IPS-NIHi7 (cell line): ENCODE data around the gene TEX29.

Source experiments
- DNase-seq: peaks from one replicate; pipeline ENCODE4 v3.0.0; 2012; ENCODE audit warnings: mixed read lengths; ENCODE audit errors: extremely low spot score

TEX29 gene

DNA sequence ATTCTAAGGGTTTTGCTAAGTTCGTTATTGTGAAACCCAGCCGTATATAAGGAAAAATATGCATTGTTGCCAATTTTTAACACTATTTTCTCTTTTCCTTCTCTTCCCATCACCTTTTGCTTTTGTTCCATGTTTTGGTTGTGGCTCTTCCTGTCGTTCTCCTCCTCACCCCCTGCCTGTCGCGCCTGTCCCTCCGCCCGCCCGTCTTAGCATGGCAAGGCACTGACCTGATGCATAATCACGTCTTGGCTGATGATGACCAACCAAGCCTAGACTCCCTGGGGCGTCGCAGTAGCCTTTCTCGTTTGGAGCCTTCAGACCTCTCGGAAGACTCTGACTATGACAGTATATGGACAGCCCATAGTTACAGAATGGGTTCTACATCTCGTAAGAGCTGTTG is 28.5 kb upstream of the TEX29 start:
- no peak for DNase-seq

DNA sequence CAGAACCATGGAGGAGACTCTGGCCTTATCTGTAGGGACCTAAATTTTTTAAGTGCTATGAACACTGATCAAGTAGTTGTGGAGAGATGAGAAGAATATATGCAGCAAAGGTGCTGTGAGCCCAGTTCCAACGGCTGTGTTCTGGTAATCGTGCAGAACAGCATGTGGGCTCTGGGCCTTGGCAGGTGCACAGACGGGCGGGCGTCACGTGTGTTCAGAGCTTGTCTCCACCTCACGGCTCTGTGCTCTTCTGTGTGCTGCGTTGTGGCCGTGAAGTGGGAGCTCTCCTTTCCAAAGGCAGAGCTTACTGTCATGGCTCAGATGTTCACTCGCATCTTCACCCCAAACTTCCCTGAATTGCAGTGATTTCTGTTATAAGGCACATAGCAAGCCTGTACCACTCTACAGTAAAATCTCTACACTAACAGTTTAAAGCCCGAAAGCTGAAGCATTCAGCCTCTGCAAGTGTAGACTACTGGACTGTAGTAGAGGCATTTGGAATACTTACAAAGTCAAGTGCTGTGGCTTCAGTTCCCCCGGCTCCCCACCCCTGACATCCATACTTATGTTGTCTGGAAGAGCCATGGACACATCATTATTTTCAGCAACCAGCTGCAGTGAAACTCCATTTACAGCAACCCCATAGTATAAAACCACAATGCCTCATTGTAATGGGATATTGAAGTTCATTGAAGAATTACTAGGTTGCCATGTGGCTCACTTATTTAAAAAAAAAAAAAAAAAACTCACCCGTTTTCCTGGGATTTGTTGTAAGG is 27.5 kb upstream of the TEX29 start:
- DNase-seq = no peak

DNA sequence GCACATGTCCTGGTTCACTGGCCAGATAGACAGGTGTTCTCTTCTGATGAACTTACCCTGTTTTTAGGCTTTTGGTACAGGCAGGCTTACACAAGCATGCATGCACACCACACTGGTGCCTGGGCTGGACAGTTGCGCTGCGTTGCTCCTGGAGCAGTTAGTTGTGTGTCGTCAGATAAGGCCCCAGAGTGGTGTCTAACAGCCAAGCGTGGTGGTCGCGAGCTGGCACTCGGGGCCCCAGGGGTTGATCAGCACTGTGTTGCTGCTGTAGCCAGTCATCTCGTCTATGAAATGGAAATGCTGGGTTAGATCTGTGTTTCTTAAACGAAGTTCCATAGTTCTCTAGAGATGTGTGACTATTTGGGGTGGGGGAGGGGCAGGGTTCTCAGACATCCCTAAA is 24.6 kb upstream of the TEX29 start:
- DNase-seq = no peak

DNA sequence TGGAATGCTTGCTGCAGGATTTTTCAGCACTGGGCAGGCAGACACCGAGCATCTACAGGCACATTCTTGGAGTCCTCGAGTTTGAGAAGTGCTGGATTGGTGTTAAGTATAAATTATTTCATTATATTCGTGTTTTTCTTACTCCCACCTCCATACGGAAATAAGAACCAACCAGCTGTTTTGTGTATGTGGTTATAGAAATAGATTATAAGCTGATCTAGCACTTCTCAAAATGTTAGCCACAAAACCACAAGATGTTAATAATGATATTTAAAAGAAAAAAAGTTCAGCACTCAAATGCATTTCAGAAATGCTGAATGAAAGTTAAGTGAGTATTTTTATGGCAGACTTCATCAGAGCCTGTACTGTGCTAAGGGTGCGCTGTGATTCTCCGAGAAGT is 24.0 kb upstream of the TEX29 start:
- no peak for DNase-seq

DNA sequence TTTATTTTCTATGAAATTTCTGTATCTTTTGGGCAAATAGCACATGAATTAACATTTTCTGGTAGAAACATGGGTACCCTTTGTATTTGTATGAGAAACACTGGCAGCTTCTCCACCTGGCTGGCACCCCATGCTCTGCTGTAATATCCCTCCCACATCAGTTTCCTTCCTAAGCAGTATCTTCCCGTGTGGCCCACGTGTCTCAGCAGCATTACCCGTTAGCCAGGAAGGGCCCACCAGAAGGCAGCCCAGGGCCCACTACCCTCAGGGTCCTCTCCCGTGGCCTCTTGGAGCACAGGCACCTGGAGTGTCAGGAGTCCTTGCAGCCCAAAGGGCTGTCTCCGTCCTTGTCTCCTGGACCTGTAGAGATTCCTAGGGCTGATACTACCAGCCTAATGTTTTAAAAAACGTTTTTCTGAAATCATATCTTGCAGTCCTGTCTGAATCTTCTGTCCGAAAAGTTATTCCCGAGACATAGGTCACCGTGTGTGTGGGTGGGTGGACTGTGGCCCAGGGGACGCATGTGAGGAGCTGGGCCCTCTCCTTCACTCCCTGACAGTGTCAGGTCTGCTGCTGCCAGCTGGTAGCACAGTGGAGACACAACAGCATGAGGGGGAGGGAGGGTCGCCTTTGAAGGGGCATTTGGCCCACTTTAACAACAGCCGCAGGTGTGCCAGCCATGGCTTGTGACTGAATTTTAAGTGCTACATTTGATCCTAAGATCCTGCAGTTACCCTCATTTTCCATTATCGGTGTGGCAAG is 22.0 kb upstream of the TEX29 start:
- no peak for DNase-seq

DNA sequence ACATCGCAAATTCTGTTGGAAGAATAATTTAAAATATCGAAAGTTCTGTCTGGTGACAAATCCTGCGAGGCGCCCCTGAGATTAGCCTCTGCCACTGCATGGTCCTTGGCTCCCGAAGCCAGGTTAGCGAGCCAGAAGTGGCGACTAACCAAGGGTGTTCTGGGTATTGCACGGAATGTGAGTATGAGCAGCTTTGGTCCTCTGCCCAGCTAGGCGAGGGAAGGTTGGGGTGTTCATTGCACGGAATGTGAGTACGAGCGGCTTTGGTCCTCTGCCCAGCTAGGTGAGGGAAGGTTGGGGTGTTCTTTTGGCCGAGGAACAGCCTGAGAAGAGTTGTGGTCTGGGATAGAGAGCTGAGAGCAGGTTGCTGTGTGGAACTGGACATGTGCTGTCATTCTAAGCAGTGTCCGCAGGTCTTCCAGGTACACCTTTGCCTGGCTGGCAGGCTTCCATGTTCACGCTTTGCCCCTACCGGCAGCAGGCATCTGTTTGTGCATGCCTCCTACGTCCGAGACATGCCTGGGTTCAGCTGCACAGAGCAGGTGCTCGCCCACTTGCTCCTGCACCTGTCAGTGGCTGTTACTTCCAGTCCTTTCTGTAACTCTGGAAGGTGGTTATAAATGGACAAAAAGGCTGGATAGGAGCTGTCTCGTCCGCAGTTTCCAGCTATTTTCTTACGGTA is 18.3 kb upstream of the TEX29 start:
- no peak for DNase-seq

DNA sequence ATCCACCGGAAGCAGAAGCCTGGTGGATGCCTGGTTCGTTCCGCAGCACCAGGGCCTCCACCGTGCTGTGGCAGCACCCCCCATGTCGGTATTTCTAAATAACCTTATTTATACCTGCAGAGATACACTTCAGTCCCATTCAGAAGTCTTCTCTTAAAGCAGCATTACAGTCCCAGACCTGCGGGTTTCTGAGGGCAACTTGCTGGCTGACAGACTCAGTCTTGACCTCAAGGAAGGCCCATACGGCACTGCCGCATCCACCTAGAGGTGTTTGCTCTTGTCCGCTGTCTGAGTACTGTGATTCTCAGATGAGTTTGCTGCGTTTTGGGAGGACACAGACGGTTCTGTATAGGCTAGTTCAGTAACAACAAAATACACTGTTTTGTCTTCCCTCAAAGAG is 16.9 kb upstream of the TEX29 start:
- DNase-seq = no peak

DNA sequence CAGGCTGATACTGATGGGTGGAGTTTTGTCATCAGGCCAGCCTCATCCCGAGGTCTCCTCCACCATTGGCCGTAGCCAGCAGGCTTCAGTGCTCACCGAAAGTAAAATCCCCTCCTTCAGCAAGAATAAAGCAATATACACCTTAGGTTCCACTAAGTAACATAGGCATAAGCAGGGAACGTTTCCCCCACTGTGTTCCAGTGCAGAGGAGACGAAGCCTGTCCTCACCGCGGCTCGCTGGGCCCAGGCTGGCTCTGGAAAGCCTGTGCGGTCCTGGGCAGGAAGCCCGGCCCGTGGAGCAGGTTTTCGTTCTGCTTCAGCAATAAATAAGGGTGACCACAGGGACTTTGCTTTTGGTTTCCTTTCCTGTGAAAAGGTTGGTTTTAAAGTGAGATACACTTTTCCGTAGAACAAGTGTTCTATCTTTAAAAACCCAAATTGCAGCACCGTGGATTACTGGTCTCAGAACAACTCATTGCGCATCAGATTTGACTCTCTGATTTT is 16.3 kb upstream of the TEX29 start:
- DNase-seq = no peak

DNA sequence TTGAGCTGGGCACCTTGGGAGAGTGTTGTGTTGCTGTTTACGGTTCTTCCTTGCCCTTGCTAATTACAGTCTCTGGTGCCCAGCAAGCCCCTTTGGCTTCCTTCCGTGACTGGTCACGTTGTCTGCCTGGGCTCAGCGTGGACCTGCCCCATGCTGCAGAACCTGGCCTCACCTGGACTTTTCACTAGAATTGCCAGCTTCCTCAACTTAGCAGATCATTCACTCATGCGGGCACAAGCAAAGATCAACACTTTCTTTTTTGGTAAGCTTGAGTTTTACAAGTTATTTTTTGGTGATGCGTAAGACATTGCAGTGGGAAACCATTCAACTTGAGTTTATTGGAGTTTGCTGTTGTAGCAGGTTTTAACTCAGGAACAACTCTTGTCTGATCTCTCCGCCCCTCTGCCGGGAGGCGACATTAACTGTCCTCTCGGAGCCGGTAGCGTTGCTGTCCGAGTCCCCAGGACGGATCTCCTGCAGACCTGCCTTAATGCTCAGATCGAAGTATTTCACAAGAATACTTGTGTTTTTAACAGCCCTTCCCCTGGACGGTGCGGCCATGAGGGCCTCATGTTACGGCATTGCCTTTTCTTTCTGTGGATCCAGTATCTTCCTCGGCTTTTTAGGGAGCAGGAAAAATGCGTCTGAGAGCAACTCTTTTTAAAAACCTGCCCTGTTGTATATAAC is 15.7 kb upstream of the TEX29 start:
- no peak for DNase-seq

DNA sequence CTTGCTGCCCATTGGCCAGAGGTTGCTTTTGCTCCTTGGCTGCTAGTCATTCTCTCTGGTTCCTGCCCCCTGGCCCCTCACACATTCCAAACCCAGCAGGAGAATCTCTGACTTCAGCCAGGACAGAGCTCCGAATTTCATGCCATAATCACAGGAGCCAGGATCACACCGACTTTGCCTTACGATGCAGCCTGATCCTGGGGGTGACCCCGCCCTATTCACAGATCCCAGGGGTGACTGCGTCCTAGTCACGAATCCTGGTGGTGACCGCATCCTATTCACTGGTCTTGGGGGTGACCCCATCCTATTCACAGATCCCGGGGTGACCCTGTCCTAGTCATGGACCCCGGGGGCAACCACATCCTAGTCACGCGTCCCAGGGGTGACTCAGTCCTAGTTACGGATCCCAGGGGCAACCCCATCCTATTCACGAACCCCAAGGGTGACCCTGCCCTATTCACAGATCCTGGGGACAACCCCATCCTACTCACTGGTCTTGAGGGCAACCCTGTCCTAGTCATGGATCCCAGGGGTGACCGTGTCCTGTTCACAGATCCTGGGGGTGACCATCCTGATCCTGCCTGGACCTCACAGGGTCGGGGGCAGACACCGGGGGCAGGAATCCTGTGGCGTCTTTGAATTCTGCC is 7.4 kb upstream of the TEX29 start:
- no peak for DNase-seq

DNA sequence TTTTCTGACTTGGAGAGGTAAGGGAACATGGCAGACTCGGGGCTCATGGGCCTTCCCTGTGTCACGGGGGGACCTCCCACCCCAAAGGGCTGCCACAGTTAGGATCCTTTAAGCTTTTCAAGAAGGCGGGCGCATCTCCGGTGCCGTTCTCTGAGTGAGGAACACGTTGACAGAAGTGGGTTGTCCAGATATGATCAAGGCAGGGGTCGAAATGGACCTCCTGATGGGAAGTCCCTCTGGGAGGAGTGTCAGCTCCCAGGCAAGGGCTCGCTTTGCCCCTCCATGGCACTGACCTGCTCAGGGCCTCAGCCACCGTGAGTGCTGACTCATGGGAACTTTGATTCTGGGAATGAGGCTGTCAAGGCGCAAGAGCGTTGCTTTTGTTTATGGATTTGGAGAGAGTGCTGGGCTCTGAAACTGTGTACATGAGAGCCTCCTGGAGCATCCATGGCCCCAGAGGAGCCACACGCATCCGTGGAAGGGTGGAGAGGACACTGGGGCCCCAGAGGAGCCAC is 6.5 kb upstream of the TEX29 start:
- DNase-seq = no peak

DNA sequence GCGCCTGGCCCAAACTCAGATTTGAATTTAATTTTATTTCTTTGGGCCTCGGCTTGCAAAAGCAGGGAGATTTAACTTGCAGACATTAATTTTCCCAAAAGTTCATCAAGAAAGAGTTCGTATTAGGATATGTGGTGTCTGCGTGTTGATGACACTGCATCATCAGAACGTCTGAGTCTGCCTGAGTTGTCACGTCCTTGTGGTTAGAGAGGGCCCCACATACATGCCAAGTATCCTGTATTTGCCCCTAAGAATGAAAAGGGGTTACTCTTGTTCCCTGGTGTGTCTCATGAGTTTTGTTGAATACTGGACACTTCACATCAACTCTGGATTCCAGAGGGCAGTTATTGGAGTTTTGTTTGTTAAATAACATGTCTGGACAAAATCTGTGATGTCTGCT is 5.6 kb upstream of the TEX29 start:
- DNase-seq = no peak

DNA sequence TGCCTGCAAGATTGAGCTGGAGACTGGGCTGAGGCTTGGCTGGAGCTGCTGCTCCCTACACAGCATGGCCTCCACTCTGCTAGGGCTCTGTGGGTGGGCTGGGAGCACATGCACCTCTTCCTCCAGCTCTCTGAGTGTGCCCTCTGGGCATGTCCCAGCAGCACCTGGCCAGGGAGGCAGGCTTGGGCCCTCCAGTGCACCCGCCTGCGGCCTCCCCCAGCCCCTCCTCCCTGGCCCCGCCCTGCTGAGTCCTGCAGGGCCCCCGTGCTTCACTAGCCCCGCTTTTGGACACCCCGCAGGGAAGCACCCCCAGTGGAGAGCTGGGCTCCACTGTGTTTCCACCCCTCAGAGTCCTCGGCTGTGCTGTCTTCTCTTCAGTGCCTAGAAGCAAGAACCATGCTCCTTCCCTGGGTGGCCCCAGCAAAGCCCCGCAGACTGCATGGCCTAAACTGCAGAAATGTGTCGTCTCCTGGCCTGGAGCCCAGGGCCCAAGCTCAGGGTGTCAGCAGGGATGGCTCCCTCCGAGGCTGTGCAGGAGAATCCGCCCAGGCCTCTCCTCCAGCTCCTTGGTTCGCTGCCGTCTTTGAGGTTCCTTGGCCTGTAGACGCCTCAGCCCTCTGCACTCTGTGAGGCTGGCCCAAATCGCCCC is 5.0 kb upstream of the TEX29 start:
- DNase-seq = no peak

DNA sequence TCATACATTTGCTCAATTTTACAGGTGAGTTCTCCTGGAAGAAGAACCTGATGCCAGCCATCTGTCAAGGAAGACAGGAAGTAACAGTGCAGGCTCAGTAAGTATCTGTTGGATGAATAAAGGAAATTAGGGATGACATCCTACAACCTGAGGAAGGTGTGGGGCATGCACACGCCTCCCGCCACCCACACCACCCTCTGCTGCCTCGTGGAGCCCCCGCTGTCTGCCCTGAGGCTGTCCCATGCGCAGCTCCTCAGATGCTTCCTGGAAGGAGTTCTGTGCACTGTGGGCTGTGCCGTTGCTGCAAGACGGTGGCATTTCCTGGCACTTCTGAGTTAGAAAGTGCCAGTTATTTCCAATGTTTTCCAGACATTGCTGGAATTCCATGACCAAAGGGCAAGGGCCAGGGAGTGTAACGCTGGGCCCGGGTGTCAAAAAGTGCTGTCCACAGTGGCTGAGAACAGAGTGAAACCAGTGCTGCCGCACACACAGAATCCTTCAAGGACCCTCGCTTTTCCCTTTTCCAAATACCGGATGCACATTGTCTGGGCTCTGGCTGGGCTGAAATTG is 4.2 kb upstream of the TEX29 start:
- DNase-seq = no peak

DNA sequence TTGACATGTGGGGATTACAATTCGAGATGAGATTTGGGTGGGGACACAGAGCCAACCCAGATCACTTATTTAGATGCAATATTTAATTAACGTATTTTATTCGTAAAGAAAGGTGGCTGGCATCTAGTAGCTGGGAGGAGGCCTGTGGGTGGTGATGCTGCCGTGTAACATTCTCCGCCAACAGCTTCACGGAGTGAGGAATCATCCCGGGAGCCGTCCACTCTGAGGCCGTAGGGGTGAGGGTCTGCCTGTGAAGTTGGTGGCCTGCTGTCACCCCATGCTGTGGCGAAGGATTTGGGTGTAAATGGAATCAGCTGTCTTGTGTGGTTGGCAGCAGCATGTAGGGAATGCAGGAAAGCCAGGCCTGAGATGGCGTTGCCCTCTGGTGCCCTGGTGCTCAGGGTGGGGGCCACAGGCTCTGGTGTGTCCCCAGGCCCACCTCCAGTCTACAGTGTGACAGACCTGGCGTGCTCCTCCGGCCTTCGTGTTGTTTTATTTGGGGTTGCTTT is 3.3 kb upstream of the TEX29 start:
- DNase-seq = no peak

DNA sequence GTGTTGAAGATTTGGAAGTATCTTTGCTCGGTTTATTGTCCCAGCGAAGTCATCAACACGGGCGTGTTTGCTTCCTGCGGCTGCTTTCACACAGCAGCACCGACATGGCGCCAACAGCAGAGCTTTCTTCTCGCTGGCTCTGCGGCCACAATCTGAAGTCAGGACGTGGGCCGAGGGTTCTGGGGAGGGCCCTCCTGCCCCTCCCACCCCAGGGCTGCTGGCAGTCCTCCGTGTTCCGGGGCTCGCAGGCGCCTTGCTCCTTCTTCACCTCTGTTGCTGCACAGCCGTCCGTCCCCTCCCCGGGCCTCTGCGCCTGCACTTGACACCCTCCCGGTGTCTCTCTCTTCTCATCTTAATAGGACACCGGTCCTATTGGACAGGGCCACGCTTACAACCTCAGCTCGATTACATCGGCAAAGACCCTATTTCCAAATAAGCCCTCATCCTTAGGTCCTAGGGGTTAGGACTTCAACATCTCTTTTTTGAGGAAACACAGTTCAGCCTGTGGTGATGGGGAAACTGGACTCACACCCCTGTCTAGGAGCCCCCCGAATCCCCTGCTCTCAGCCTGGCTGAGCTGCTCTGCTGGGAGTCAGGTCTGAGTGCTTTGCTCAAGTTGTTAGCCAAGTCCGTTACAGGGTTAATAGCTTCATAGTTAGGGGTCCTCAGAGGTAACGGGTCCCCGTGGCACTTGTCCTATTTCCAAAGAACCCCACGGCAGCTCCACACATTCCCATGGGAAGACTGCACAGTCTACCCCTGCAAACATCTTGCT is 2.7 kb upstream of the TEX29 start:
- no peak for DNase-seq

DNA sequence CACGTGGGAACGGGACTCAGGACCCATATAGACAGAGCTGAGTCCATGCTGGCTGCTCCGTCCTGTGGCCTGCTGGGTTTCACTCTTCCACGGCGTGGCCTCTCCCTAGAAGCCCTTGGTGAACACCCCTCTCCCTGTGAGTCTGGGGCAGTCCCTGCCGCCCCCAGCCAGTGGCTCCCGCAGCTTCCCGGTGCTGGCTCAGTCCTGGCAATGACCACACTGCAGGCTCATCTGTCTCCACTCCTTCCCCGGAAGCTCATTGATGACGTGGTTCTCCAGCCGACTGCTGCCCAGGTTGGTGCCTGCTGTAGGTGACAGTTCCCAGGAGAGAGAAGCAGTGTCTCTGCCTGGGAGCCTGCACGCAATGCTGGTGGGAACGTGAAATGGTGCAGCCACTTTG is 2.1 kb upstream of the TEX29 start:
- DNase-seq = no peak

DNA sequence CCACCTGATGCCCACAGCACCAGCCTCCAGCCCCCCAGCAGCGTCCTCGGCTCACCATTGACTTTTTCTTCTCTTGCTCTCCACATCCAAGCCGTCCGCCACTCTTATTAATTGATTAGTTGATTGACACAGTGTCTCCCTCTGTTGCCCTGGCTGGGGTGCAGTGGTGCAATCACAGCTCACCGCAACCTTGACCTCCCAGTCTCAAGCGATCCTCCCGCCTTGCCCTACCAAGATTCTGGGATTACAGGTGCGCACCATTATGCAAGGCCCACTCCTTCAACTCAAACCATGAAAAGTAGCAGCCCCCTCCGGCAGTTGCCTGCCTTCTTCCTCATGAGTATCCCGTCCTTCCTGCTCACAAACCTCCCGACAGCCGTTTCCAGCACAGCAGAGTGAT is 921 bp upstream of the TEX29 start:
- no peak for DNase-seq
